ENCODE results near the gene SRGAP2B.
"Not testable (repeated sequence)": the region's sequence is repeated elsewhere in the genome, so short reads cannot be mapped to it uniquely, and the experiment has no call there.

SRGAP2B gene

GRCh38 chr1:145041519-145041918 is 53.6 kb downstream of the SRGAP2B start:
- not testable (repeated sequence) for DNase-seq

- DNase-seq: not testable (repeated sequence)
These were observed 59.1 kb downstream of the SRGAP2B start for GRCh38 chr1:145036019-145036418.

GRCh38 chr1:145033523-145033922 is 61.6 kb downstream of the SRGAP2B start:
- not testable (repeated sequence) for DNase-seq

GRCh38 chr1:145027251-145027650 is 67.9 kb downstream of the SRGAP2B start:
- DNase-seq: not testable (repeated sequence)

- DNase-seq: not testable (repeated sequence)
These were observed 69.8 kb downstream of the SRGAP2B start for GRCh38 chr1:145025286-145025685.

DNA sequence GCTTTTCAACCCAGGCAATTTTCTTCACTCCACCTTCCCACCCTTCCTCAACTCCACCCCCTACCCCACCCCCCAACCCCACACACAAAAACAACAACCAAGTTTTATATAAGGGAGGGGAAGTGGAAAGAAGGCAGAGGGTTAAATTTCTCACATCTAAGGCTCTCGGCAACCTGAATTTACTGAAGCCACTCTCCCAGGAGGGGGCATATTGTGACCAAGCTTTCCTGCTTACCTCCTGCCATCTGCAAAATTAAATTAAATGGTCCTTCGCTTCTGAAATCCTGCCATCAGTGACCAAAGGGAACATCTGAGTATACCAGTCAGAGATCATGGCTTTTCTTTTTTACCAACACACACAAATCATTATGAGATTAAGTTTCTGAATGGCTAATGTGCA is 72.9 kb downstream of the SRGAP2B start:
- DNase-seq: not testable (repeated sequence)

DNA sequence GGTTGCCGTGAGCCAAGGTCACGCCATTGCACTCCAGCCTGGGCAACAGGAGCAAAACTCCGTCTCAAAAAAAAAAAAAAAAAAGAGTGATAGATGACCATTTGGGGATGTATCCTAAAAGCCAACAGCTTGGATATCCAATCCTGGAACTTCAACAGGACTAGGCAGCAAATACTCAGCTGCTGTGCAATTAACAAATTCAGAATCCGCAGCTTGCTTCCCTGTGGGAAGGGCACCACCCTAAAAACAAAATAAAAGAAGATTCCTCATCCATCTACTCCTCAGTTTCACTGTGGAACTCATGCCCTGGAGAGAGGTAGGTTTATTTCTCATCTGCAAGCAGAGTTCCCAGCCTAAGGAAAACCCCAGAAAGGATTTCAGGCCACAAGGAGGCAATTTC is 73.4 kb downstream of the SRGAP2B start:
- not testable (repeated sequence) for DNase-seq

DNA sequence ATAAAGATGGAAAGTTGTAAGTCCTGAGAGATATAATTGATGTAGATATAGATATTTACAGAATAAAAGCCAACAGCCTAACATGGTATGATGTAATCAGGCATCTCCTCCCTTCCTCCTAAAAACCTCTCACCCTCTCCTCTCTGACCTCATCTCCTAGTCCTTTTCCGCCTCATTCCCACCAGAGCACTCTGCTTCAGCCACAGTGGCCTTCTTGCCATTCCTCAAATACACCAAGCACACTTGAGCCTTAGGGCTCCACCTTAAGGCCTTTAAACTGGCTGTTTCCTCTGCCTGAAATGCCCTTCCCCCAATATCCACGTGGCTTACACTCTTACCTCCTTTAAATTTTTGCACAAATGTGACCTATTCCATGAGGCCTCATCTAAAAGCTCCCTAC is 75.4 kb downstream of the SRGAP2B start:
- not testable (repeated sequence) for DNase-seq

- DNase-seq: not testable (repeated sequence)
These were observed 77.4 kb downstream of the SRGAP2B start for GRCh38 chr1:145017725-145018124.

DNA sequence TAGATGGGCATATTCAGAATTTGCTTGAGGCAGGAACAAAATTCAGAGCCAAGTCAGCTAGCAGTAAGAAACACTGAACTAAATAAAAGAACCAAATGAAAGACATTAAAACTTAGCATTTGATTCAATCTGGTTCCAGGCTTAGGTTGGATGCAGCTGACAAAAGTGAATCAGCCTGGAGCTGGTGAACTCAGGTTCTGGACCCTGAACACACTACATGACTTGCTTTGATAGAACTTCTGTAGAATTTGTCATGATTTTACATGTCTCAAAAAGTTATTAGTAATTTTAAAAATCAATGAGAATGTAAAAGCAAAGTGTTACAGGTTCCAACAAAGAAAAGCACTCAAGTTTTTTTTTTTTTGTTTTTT is 78.7 kb downstream of the SRGAP2B start:
- not testable (repeated sequence) for DNase-seq

DNA sequence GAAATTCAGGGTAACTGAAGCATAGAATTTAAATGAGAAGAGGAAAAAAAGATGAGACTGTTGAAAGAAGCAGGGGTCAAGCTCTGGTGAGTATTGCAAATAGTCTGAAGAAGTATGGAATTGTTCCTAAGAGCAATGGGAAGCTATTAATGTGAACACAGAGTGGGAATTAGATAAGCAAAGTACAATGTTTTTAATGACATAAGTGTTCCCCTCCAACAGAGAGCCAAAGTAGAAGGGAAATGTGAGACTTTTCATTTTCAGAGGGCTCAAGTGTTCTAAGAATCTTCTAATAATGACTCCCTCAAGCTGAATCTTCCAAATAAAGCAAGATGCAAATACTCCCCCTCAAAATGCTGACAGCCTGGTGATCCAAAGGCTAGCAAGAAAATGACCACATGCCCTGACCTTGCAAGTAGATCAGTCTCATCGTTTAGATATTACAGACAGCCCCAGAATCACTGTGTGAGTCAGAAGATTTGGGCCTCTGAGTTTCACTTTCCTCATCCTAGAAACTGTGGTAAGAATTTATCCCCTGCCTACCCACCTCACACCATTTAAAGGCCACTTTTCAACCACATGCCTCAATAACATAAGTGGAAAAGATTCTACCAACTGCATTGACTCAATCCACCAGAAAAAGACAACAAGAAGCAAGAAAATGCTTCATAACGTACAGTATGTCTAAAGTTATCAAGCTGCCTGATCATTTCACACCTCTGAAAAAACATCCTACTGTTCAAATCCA is 79.2 kb downstream of the SRGAP2B start:
- not testable (repeated sequence) for DNase-seq

GRCh38 chr1:145013353-145013752 is 81.8 kb downstream of the SRGAP2B start:
- not testable (repeated sequence) for DNase-seq

DNA sequence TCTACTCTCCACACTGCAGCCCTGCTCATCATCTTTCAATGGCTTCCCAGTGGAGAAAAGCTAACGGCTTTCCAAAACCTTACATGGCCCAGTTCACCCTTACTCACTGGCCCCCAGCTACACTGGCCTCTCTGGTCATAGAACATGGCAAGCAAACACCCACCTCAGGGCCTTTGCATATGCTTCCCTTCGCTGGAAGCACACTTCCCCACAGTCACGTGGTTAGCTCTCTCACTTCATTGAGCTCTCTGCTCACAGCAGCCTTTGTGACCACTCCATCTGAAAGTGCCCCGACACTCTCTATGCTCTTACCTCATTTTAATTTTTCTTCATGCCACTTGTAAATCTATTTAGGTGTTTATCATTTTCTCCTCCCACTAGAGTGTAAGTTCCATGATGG is 83.3 kb downstream of the SRGAP2B start:
- DNase-seq: not testable (repeated sequence)

DNA sequence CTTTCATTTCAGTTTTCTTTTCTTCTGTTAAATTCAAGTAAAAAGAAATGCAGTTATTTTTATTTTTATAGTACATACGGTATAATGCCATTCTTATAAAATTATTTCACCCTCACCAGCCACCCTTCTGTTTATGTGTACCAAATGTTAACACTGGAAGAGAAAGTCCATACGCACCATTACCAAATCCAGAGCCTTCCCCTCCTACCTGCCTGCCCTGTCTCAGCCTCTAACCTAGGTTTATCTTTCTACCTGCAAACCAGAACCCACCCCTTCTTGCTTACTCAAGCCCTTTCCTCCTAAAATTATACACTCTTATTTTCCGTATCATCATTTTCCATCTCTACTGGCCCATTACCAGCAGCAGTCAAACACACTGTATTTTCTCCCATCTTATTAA is 84.5 kb downstream of the SRGAP2B start:
- DNase-seq: not testable (repeated sequence)

DNA sequence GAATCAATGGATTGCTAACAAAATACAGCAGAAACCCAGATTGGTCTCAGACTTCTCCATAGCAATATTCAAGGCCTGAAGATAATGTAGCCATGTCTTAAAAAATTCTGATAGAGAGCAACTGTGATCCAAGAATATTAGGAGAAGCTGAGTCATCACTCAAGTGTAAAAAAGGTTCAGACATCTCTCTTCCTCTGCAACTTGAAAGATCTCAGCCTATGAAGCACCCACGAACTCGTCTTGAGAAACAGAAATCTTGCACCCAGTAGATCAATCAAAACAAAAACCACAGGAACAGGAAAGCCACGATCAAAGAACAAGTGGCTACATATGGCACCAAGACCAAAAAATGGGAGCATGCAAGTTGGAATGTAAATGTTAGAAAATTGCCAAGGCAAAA is 85.2 kb downstream of the SRGAP2B start:
- DNase-seq: not testable (repeated sequence)

GRCh38 chr1:145008388-145008787 is 86.7 kb downstream of the SRGAP2B start:
- not testable (repeated sequence) for DNase-seq

DNA sequence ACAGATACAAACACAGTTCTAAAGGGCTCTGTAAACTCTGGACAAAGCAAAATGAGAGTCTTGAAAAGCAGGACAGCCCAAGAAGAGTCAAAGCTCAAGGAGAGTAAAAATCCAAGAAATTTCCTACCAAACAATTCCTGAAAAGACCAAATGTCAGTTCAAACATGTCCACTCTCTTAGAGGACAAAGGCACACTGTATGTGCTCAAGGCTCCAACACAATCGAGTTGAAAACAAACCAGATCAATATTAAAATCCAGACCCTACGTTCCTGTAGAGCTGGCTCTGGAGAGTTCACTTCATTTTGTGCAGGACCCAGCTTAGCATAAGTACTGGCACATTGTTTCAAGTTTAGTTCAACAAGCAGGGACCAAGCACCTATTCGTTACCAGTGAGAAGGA is 90.0 kb downstream of the SRGAP2B start:
- not testable (repeated sequence) for DNase-seq

DNA sequence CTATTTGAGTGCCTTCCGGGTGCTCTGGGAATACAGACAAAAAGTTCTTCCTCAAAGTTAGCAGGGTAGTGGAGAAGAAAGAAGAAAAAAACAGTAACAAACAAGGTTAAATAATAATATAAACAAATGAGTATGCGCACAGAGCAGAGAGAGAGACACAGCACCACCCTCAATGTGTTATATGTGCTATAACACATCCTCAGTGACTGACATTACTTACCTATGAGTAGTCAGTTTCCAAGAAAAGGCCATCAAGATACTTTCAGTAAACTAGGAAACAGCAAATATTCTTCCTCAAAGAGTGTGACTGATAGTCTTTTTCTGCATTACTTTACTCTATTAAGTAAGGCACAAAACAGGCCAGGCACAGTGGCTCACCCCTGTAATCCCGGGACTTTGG is 93.7 kb downstream of the SRGAP2B start:
- not testable (repeated sequence) for DNase-seq

- DNase-seq: not testable (repeated sequence)
These were observed 94.3 kb downstream of the SRGAP2B start for GRCh38 chr1:145000743-145001326.

GRCh38 chr1:145000074-145000742 is 94.9 kb downstream of the SRGAP2B start:
- DNase-seq: not testable (repeated sequence)

GRCh38 chr1:144998981-144999273 is 96.2 kb downstream of the SRGAP2B start:
- not testable (repeated sequence) for DNase-seq

DNA sequence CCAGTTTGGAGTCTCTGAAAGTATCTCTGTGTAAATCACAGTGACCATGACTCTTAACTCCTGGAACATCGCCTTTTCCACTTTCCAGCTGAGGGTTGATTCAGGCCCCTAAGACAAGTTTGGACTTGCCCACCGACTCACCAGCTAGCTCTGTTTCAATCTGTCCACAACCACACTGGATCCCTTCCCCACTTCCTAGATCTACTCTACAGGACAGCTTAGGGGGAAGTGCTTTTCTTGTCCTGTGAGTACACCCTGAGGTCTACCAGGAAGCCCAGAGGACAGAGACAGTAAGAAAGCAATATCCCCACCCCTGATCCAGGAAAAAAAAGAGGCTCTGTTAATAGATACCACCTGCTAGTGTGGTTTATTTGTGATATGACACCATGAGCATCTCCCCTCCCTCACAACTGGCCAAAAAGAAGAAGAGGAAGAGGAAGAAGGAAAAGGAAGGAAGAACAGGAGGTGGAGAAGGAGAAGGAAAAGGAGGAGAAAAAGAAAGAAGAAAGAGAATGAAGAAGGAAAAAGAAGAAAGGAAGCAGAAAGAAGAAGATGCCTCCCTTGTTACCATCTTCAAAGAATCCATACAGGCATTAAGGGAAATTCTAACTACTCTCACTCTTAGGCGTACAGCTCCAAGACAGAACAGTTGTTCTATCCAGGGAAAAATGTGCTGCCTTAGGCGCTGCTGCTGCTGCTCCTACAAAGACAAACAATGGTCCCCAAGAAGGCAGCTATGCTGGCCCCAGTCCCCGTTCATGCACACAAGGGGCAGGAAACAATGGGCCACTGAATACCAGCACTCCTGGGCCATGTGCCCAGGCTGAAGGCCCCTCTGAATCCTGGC is 96.8 kb downstream of the SRGAP2B start:
- DNase-seq: peak; percentile 0

DNA sequence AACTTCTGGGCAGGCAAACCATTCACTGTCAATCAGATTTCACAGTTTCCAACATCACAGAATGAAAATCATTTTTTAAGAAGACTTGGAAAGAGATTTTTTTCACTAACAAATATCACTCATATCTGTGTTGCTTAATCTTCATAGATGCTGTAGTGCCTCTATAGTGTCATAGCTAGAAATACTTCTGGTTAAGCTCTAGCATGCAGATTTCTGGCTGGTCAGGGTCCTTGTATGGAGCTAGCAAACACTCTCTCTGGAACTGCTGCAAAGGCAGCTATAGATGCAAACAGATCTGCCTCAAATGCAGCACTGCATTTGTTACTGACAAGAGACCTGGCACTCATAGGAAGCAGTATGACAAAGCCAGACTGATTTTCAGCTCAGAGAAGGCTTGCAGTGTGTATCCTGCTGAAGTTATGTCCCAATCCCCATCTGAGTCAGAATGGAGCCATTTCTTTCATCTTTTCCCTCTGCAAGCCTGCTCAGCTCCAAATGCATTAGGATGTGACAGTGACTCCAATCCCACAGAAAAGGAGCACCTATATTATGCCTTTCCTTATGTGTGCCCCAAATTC is 99.2 kb downstream of the SRGAP2B start:
- not testable (repeated sequence) for DNase-seq
